Activated T-cell treated with anti-CD3 and anti-CD28 coated beads, Interleukin-2, amount 50 U/mL, for 4 hours (primary cell): ENCODE data around the gene ZPBP2. TPM values are rescaled to one million over a fixed set of nuclear protein-coding genes. Genes with fewer than 3 reads are reported as not detected.
"Not testable (repeated sequence)": the region's sequence is repeated elsewhere in the genome, so short reads cannot be mapped to it uniquely, and the experiment has no call there.

Source experiments
- ATAC-seq, 2 donors: fragments of 200-7000 bp; cut with Tn5 transposase; one replicate each; pipeline ENCODE4 v1.10.0; 2021
- DNase-seq: peaks from one replicate; pipeline ENCODE4 v3.0.0-alpha.2; 2020
- H3K27me3 Mint-ChIP-seq: one replicate; pipeline ENCODE4 v1.8.0; 2021; ENCODE audit warnings: low read depth, mixed read lengths
- H3K36me3 Mint-ChIP-seq: one replicate; pipeline ENCODE4 v1.8.0; 2022; ENCODE audit warnings: mixed read lengths; ENCODE audit not compliant: insufficient read depth
- H3K4me1 Mint-ChIP-seq: one replicate; pipeline ENCODE4 v1.8.0; 2021; ENCODE audit warnings: low read depth, mixed read lengths
- H3K4me3 Mint-ChIP-seq: one replicate; pipeline ENCODE4 v1.8.0; 2021; ENCODE audit warnings: mild to moderate bottlenecking, moderate library complexity, mixed read lengths
- H3K9me3 Mint-ChIP-seq: one replicate; pipeline ENCODE4 v1.8.0; 2021; ENCODE audit warnings: mixed read lengths
- total RNA-seq, 3 donors: library from RNA; stranded (reverse); gene quantifications; one replicate each; pipeline ENCODE4 v1.2.1, GENCODE V29; 2021

ZPBP2 gene
- total RNA-seq, 3 donors from 2014 or later, result 0.16 to 0.28 TPM; not detected in 1

GRCh38 chr17:39841134-39841683, 26.8 kb upstream of the ZPBP2 start:
- peaks cover 51% of the 10 kb centered on the region for H3K4me1 Mint-ChIP-seq
- H3K36me3 Mint-ChIP-seq, result peaks cover 43% of the 10 kb centered on the region
- ATAC-seq (no peak), DNase-seq (no peak)
- no peak overlapping the region for H3K4me3 Mint-ChIP-seq
- peaks cover 11% of the 10 kb centered on the region for H3K9me3 Mint-ChIP-seq
- no peaks in the 10 kb centered on the region for H3K27me3 Mint-ChIP-seq

DNA sequence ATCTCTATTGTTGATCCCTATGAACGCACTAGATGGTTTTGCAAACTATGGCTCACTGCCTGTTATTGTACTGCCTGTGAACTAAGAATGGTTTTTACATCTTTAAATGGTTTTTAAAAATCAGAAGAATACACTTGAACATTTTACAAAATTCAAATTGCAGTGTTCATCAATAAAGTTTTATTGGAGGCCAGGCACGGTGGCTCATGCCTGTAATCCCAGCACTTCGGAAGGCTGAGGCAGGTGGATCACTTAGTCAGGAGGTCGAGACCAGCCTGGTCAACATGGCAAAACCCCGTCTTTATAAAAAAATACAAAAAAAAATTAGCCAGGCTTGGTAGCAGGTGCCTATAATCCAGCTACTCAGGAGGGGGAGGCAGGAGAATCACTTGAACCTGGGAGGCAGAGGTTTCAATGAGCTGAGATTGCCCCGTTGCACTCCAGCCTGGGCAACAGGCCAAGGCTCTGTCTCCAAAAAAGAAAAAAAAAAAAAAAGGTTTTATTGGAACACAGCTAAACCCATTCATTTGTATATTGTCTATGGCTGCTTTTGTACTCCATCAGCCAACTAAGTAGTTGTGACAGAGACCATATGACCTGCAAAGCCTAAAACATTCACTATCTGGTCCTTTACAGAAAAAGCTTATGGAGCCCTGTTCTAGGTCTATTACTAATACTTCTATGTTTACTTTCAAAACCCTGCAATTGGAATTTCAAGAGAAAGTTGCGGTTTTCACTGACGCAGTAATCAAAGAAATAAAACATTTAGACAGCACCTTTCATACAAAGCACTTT, 22.8 kb upstream of the ZPBP2 start:
- ATAC-seq, result no peak
- DNase-seq, result no peak
- Mint-ChIP-seq H3K4me3 (no peak overlapping the region), H3K27me3 (no peaks in the 10 kb centered on the region), H3K9me3 (no peaks in the 10 kb centered on the region), H3K4me1 (peaks cover 70% of the 10 kb centered on the region), H3K36me3 (peaks cover 33% of the 10 kb centered on the region)

DNA sequence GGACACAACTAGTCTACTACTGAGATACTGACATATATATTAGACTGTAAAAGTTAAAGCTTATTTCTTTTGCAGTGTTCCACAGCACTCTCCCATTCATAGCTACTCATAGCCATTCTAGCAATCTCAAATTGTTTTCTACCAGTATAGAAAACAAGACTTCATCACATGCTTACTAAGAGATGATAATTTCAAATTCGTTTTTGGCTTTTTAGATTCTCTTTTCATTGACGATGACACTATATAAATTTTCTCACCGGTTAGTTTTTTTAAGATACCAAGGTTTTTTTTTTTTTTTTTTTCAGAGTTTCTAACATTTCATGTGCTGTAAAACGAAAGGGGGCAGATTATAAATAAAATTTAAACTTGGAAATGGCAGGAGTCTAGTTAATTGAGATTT, 21.8 kb upstream of the ZPBP2 start:
- DNase-seq, result no peak
- no peaks in the 10 kb centered on the region for H3K27me3 Mint-ChIP-seq
- peaks cover 26% of the 10 kb centered on the region for H3K36me3 Mint-ChIP-seq
- peak overlapping the region; percentile 33 for H3K4me3 Mint-ChIP-seq
- peaks cover 70% of the 10 kb centered on the region for H3K4me1 Mint-ChIP-seq
- no peak for ATAC-seq
- no peaks in the 10 kb centered on the region for H3K9me3 Mint-ChIP-seq

DNA sequence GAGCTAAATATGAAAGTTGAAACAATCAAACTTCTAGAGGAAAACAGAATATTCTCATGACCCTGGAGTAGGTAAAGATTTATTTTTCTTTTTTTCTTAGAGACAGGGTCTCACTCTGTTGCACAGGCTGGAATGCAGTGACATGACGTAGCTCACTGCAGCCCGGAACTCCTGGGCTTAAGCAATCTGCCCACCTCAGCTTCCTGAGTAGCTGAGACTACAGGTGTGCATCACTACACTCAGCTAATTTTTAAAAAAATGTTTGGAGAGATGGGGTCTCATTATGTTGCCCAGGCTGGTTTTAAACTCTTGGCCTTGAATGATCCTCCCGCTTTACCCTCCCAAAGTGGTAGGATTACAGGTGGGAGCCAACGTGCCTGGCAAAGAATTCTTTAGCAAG, 19.4 kb upstream of the ZPBP2 start:
- ATAC-seq, result no peak
- DNase-seq, result no peak
- no peaks in the 10 kb centered on the region for H3K27me3 Mint-ChIP-seq

DNA sequence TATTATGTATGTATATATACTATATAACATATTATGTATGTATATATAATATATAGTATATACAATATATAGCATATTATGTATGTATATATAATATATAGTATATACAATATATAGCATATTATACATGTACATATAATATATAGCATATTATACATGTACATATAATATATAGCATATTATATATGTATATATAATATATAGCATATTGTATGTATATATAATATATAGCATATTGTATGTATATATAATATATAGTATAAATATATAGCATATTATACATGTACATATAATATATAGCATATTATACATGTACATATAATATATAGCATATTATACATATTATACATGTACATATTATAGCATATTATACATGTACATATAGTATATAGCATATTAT, 17.8 kb upstream of the ZPBP2 start:
- H3K36me3 Mint-ChIP-seq, result peaks cover 31% of the 10 kb centered on the region
- not testable (repeated sequence) for H3K9me3 Mint-ChIP-seq, DNase-seq, H3K4me3 Mint-ChIP-seq, H3K27me3 Mint-ChIP-seq, ATAC-seq
- H3K4me1 Mint-ChIP-seq, result peaks cover 64% of the 10 kb centered on the region

More for the DNA sequence above, 19.4 kb upstream of the ZPBP2 start:
- H3K9me3 Mint-ChIP-seq, result no peaks in the 10 kb centered on the region
- peaks cover 24% of the 10 kb centered on the region for H3K36me3 Mint-ChIP-seq
- no peak overlapping the region for H3K4me3 Mint-ChIP-seq
- H3K4me1 Mint-ChIP-seq, result peaks cover 68% of the 10 kb centered on the region

GRCh38 chr17:39852239-39852638, 15.8 kb upstream of the ZPBP2 start:
- Mint-ChIP-seq H3K27me3 (no peaks in the 10 kb centered on the region), H3K4me1 (peaks cover 60% of the 10 kb centered on the region), H3K4me3 (peak overlapping the region; percentile 7), H3K36me3 (peaks cover 26% of the 10 kb centered on the region), H3K9me3 (no peaks in the 10 kb centered on the region)
- ATAC-seq, result peak; percentile 42 to 51
- DNase-seq, result no peak

DNA sequence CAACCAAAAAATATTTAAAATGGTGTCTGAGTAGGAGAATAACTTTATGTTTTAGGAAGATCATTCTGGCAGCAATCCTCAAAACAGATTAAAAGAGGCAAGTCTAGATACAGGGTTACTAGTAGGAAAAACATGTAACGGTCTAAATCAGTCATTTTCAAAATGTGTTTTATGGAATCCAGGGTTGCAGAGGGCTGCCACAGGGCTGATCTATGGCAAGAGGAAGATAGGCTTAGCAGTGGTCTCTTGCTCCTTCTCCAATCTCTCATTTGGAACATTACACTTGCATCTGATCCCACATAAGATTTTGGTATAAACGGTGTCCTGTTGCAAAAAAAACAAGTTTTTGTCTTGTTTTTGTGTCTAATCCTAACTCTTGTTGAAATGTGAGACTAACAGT, 13.1 kb upstream of the ZPBP2 start:
- Mint-ChIP-seq H3K36me3 (peaks cover 18% of the 10 kb centered on the region), H3K4me1 (peaks cover 52% of the 10 kb centered on the region), H3K4me3 (no peak overlapping the region), H3K27me3 (no peaks in the 10 kb centered on the region), H3K9me3 (no peaks in the 10 kb centered on the region)
- DNase-seq, result no peak
- ATAC-seq, result no peak

- H3K27me3 Mint-ChIP-seq, H3K4me3 Mint-ChIP-seq, DNase-seq, ATAC-seq, H3K9me3 Mint-ChIP-seq: not testable (repeated sequence)
- Mint-ChIP-seq H3K4me1 (peaks cover 59% of the 10 kb centered on the region), H3K36me3 (peaks cover 20% of the 10 kb centered on the region)
Observed at GRCh38 chr17:39855911-39856649, 11.9 kb upstream of the ZPBP2 start.

DNA sequence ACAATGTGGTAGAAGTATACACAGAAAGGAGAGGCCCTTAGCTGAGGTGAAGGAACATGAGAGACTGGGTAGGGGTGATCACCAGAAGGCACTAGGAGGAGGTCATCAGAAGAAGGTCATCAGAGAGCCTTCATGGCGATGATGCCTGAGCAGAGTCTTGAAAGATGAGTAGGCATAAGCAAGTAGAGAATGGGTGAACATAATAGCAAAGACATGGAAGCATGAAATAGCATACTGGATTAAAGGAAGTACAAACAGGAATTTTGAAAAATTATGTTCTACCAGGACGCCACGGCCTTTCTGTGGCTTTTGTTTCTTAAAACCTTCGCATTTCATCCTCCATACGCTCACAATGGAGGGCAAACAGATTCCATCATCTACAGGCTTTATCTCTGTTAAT, 6.8 kb upstream of the ZPBP2 start:
- no peaks in the 10 kb centered on the region for H3K9me3 Mint-ChIP-seq
- peaks cover 5% of the 10 kb centered on the region for H3K36me3 Mint-ChIP-seq
- peaks cover 52% of the 10 kb centered on the region for H3K4me1 Mint-ChIP-seq
- ATAC-seq (no peak), DNase-seq (no peak)
- peak overlapping the region; percentile 79 for H3K4me3 Mint-ChIP-seq
- no peaks in the 10 kb centered on the region for H3K27me3 Mint-ChIP-seq

- Mint-ChIP-seq H3K9me3 (no peaks in the 10 kb centered on the region), H3K4me3 (peak overlapping the region; percentile 88), H3K27me3 (no peaks in the 10 kb centered on the region), H3K4me1 (peaks cover 60% of the 10 kb centered on the region), H3K36me3 (peaks cover 3% of the 10 kb centered on the region)
- ATAC-seq (peak in 1 of 2 donors; percentile 2), DNase-seq (no peak)
Observed at GRCh38 chr17:39863244-39863917, 4.6 kb upstream of the ZPBP2 start.

- H3K4me3 Mint-ChIP-seq, result peak within 1 kb of the TSS; percentile 88
- no peaks in the 10 kb centered on the region for H3K9me3 Mint-ChIP-seq
- ATAC-seq (peak; percentile 70 to 73), DNase-seq (peak; percentile 81)
- H3K4me1 Mint-ChIP-seq, result peaks cover 65% of the 10 kb centered on the region
- peaks cover 3% of the 10 kb centered on the region for H3K36me3 Mint-ChIP-seq
- H3K27me3 Mint-ChIP-seq, result no peaks in the 10 kb centered on the region
Observed at GRCh38 chr17:39863918-39864746, 3.9 kb upstream of the ZPBP2 start, which contains the start of gene IKZF3. Gene IKZF3 (minus strand): TSS chr17:39864312. CDS start chr17:39864126, 186 bp downstream.

GRCh38 chr17:39866013-39866730, 1.8 kb upstream of the ZPBP2 start:
- no peaks in the 10 kb centered on the region for H3K9me3 Mint-ChIP-seq
- DNase-seq, result no peak

More at GRCh38 chr17:39866013-39866730, 1.8 kb upstream of the ZPBP2 start:
- Mint-ChIP-seq H3K4me3 (peak overlapping the region; percentile 88), H3K4me1 (peaks cover 50% of the 10 kb centered on the region), H3K36me3 (peaks cover under 1% of the 10 kb centered on the region), H3K27me3 (no peaks in the 10 kb centered on the region)
- ATAC-seq, result no peak
